Heart left ventricle (tissue), 16 donors: ENCODE data around the gene CLSTN3. TPM values are rescaled to one million over a fixed set of nuclear protein-coding genes. Genes with fewer than 3 reads are reported as not detected.

Experiments used
- ATAC-seq, 4 donors: fragments of 200-7000 bp; cut with Tn5 transposase; one replicate each; pipeline ENCODE4 v1.9.1; 2020 to 2022; ENCODE audit warnings: moderate library complexity in 4 of 4, mild to moderate bottlenecking in 3 of 4, moderate number of reproducible peaks in 1 of 4
- DNase-seq, 5 donors: peaks; one replicate each; pipeline ENCODE4 v3.0.0-alpha.2; 2020
- H3K27ac ChIP-seq, 12 donors: fragments of 200-600 bp; sonication (generic) in 4 of 12; one replicate each; pipeline versions ENCODE4 v1.5.0 to v1.8.0; 2016 to 2022; ENCODE audit warnings: mild to moderate bottlenecking in 2 of 12
- H3K27me3 ChIP-seq, 9 donors: fragments of 200-600 bp; sonication (generic) in 2 of 9; one replicate each; pipeline versions ENCODE4 v1.5.1 to v1.8.0; 2016 to 2022; ENCODE audit warnings: mild to moderate bottlenecking in 3 of 9
- H3K36me3 ChIP-seq, 9 donors: fragments of 200-600 bp; sonication (generic) in 2 of 9; one replicate each; pipeline versions ENCODE4 v1.5.0 to v1.8.0; 2018 to 2022; ENCODE audit warnings: mild to moderate bottlenecking in 2 of 9
- H3K4me1 ChIP-seq, 12 donors: fragments of 200-600 bp; sonication (generic) in 4 of 12; one replicate each; pipeline versions ENCODE4 v1.5.0 to v1.8.0; 2016 to 2022; ENCODE audit warnings: mild to moderate bottlenecking in 3 of 12
- H3K4me3 ChIP-seq, 12 donors: fragments of 200-600 bp; sonication (generic) in 4 of 12; one replicate each; pipeline versions ENCODE4 v1.5.0 to v1.8.0; 2017 to 2022; ENCODE audit warnings: mild to moderate bottlenecking in 9 of 12, moderate library complexity in 4 of 12
- H3K9me3 ChIP-seq, 12 donors: fragments of 200-600 bp; sonication (generic) in 4 of 12; one replicate each; pipeline versions ENCODE4 v1.5.0 to v1.8.0; 2016 to 2022; ENCODE audit warnings: mild to moderate bottlenecking in 1 of 12
- POLR2A ChIP-seq, 2 donors: fragments of 450-650 bp; IDR thresholded peaks; one replicate each; pipeline ENCODE4 v1.6.1; 2017; ENCODE audit warnings: antibody characterized with exemption in 2 of 2, mild to moderate bottlenecking in 2 of 2, moderate library complexity in 2 of 2
- WGBS, 4 donors: extraction: QIAGEN DNeasy Blood & Tissue Kit in 2 of 4; methylation state at CpG; one replicate each; pipeline versions ENCODE4 v1.1.5 to v1.1.7; 2013 to 2018; 5-methylcytosine and 5-hydroxymethylcytosine counted together
- intact Hi-C, 10 donors: fragments of 100-400 bp; cut with DNase I; formaldehyde crosslinking; loops; one replicate each; pipeline versions ENCODE4 v1.11.1 to v1.14.2; 2022
- polyA plus RNA-seq, 2 donors: library from polyadenylated mRNA; stranded (reverse); fragments of 200-250 nt; gene quantifications; one replicate each; pipeline ENCODE4 v1.2.3, GENCODE V29; 2013
- total RNA-seq, 9 donors: library from RNA; depleted of rRNA in 2 of 9; stranded (reverse); fragments of >200 nt in 2 of 9; fragmentation: NEBNext Ultra II Directional in 3 of 9; extraction: Animal tissue kit (Norgen Biotek cat#: 25700) in 3 of 9; gene quantifications; one replicate each; pipeline versions ENCODE4 v1.1.0 to v1.2.4, GENCODE V29; 2016 to 2023
- TF ChIP-seq, protein P1 (sequence below), 12 donors: fragments of 200-600 bp; sonication (generic) in 4 of 12; IDR thresholded peaks; one replicate each; pipeline versions ENCODE4 v1.5.0 to v1.8.0; 2018 to 2022; ENCODE audit warnings: antibody characterized with exemption in 12 of 12, mild to moderate bottlenecking in 5 of 12
- donor health status: ischemic (EF 13 %, LVEDD 7.1; RV severe dilation, severe dysfunction).
- donor health status: healthy with polysubstance abuse.
- donor health status: DM: no; HTN: yes; CAD: no.
- donor health status: DM: no; HTN: no; CAD: no.
- donor health status: ischemic (EF 25% LVEDD 6.9; RV normal size, moderate dysfunction).
- donor health status: ischemic (EF 25% LVEDD 5.7; RV mildly dilated, moderate dysfunction).
- donor health status: healthy.
- donor health status: DM: yes; HTN: yes; CAD: no.
- donor health status: ischemic (EF 35%, LVEDD 5.7; RV mildly dilated, moderate dysfunction).
- donor health status: nonischemic (EF 11% LVEDD 7.7; RV severe dilation, severe dysfunction).
- donor health status: DM: yes; HTN: yes; CAD: no.
- donor health status: PGD.
- donor health status: ischemic (EF 29% LVEDD 5.4; RV normal size, mild dysfunction).
- donor health status: nonischemic (EF 23%, LVEDD 6.1; RV moderate dilation, normal function).

The CLSTN3 gene
- total and polyA plus RNA-seq, 11 donors = 3.1 to 18.7 (median 4.1) TPM

DNA sequence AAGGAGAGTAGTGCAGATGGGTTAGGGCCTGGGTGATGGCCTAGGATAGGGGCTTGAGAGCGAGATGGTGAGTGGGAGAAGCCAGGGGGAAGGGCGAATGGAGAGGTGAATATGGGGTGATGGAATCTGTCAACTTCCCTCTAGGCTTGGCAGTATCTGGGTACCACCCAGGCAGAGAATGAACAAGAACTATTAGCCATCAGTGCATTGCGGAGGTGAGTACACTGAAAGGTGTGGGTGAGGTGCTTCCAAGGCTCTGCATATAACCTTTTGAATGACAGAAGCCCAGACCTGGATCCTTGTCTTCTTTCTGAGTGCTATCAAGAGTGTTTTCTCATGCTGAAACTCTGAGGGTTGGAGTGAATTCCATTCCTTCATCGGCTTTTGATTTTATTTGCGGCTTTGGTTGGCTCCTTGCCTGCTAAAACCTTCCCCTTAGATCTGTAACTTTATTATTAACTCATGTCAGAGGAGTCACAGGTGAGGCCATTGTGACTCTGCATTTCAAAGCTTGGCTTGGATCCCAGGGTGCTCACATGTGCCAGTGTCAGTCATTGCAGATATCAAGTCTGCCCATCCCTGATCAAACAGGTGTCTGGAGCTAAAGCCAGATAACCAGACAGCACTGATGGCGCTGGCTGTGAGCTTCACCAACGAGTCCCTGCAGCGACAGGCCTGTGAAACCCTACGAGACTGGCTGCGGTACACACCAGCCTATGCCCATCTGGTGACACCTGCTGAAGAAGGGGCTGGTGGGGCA is 77.9 kb downstream of the CLSTN3 start:
- no peak overlapping the region for H3K27ac ChIP-seq
- no peaks in the 10 kb centered on the region for H3K27me3 ChIP-seq
- peaks cover 0 to 10% (median 0%) of the 10 kb centered on the region in 12 donors for H3K9me3 ChIP-seq
- H3K4me3 ChIP-seq = no peak overlapping the region
- no peaks in the 10 kb centered on the region for H3K4me1 ChIP-seq
- intact Hi-C loops = no loop called here
- H3K36me3 ChIP-seq = peaks cover 5 to 90% (median 87%) of the 10 kb centered on the region in 9 donors
- WGBS, 4 donors = 95 to 98% (median 97%) methylated on average over 7 to 10 of the region's 10 CpGs
- no peak for DNase-seq
- TF ChIP-seq POLR2A (IDR thresholded peaks at IDR 0.05) = no peak
- TF ChIP-seq, protein P1, sequence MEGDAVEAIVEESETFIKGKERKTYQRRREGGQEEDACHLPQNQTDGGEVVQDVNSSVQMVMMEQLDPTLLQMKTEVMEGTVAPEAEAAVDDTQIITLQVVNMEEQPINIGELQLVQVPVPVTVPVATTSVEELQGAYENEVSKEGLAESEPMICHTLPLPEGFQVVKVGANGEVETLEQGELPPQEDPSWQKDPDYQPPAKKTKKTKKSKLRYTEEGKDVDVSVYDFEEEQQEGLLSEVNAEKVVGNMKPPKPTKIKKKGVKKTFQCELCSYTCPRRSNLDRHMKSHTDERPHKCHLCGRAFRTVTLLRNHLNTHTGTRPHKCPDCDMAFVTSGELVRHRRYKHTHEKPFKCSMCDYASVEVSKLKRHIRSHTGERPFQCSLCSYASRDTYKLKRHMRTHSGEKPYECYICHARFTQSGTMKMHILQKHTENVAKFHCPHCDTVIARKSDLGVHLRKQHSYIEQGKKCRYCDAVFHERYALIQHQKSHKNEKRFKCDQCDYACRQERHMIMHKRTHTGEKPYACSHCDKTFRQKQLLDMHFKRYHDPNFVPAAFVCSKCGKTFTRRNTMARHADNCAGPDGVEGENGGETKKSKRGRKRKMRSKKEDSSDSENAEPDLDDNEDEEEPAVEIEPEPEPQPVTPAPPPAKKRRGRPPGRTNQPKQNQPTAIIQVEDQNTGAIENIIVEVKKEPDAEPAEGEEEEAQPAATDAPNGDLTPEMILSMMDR (IDR thresholded peaks at IDR 0.05) = no peak
- ATAC-seq = no peak

Other genes with a start within 250 kb of the CLSTN3 start
- gene LRRC23, start 225.5 kb upstream of the CLSTN3 start, total RNA-seq = 10 to 100 TPM in 5 of 9 donors, 1 to 10 TPM in 4; 8.2 to 15.1 (median 10.3) TPM
- 10 to 100 TPM; 14.8 to 15.3 TPM for gene LRRC23, start 225.5 kb upstream of the CLSTN3 start, polyA plus RNA-seq
- 10 to 100 TPM in 6 of 9 donors, 1 to 10 TPM in 3; 4.6 to 30.9 (median 11.6) TPM for gene ENO2, start 215.8 kb upstream of the CLSTN3 start, total RNA-seq
- 10 to 100 TPM; 10.4 to 22.1 TPM for gene ENO2, start 215.8 kb upstream of the CLSTN3 start, polyA plus RNA-seq
- gene ATN1, start 202.4 kb upstream of the CLSTN3 start, total RNA-seq = 10 to 100 TPM; 38.4 to 82.9 (median 67.2) TPM
- gene ATN1, start 202.4 kb upstream of the CLSTN3 start, polyA plus RNA-seq = 10 to 100 TPM; 61.3 to 65.6 TPM
- not detected for gene RNU7-1, start 186.6 kb upstream of the CLSTN3 start, total RNA-seq
- not detected for gene RNU7-1, start 186.6 kb upstream of the CLSTN3 start, polyA plus RNA-seq
- 100 to 1,000 TPM; 108 to 394 (median 167) TPM for gene C12orf57, start 186.3 kb upstream of the CLSTN3 start, total RNA-seq
- 100 to 1,000 TPM; 258 to 460 TPM for gene C12orf57, start 186.3 kb upstream of the CLSTN3 start, polyA plus RNA-seq
- gene PTPN6, start 179.0 kb upstream of the CLSTN3 start, total RNA-seq = 10 to 100 TPM in 2 of 9 donors, 1 to 10 TPM in 7; 3.5 to 63.2 (median 5.9) TPM
- 1 to 10 TPM; 6.6 to 6.7 TPM for gene PTPN6, start 179.0 kb upstream of the CLSTN3 start, polyA plus RNA-seq
- 100 to 1,000 TPM; 128 to 189 (median 152) TPM for gene PHB2, start 159.7 kb upstream of the CLSTN3 start, total RNA-seq
- 100 to 1,000 TPM; 112 to 192 TPM for gene PHB2, start 159.7 kb upstream of the CLSTN3 start, polyA plus RNA-seq
- 10 to 100 TPM; 24.2 to 43.1 (median 35.9) TPM for gene EMG1, start 159.5 kb upstream of the CLSTN3 start, total RNA-seq
- gene EMG1, start 159.5 kb upstream of the CLSTN3 start, polyA plus RNA-seq = 10 to 100 TPM; 23.0 to 38.2 TPM
- 10 to 100 TPM; 19.9 to 66.3 (median 46.8) TPM for gene LPCAT3, start 111.9 kb upstream of the CLSTN3 start, total RNA-seq
- 10 to 100 TPM; 26.9 to 43.4 TPM for gene LPCAT3, start 111.9 kb upstream of the CLSTN3 start, polyA plus RNA-seq
- 100 to 1,000 TPM in 2 of 9 donors, 10 to 100 TPM in 7; 31.9 to 247 (median 74.2) TPM for gene C1S, start 69.7 kb upstream of the CLSTN3 start, total RNA-seq
- gene C1S, start 69.7 kb upstream of the CLSTN3 start, polyA plus RNA-seq = 10 to 100 TPM; 30.1 to 36.4 TPM
- gene C1R, start 37.9 kb upstream of the CLSTN3 start, total RNA-seq = 100 to 1,000 TPM in 5 of 9 donors, 10 to 100 TPM in 4; 42.6 to 343 (median 107) TPM
- gene C1R, start 37.9 kb upstream of the CLSTN3 start, polyA plus RNA-seq = 10 to 100 TPM; 49.1 to 98.5 TPM
- 10 to 100 TPM in 3 of 9 donors, 1 to 10 TPM in 6; 5.4 to 27.1 (median 7.9) TPM for gene C1RL, start 21.2 kb upstream of the CLSTN3 start, total RNA-seq
- gene C1RL, start 21.2 kb upstream of the CLSTN3 start, polyA plus RNA-seq = 1 to 10 TPM; 7.9 to 9.8 TPM
- gene RBP5, start 1.5 kb upstream of the CLSTN3 start, total RNA-seq = 1 to 10 TPM in 1 of 9 donors, under 1 TPM in 1, not detected in 7; 0.86 to 2.1 TPM
- gene RBP5, start 1.5 kb upstream of the CLSTN3 start, polyA plus RNA-seq = under 1 TPM; 0.34 to 0.94 TPM
- gene PEX5, start 59.3 kb downstream of the CLSTN3 start, total RNA-seq = 10 to 100 TPM; 24.9 to 40.1 (median 29.9) TPM
- gene PEX5, start 59.3 kb downstream of the CLSTN3 start, polyA plus RNA-seq = 10 to 100 TPM in 1 of 2 donors, 1 to 10 TPM in 1; 9.7 to 45.9 TPM
- not detected for gene ACSM4, start 173.7 kb downstream of the CLSTN3 start, total RNA-seq
- not detected for gene ACSM4, start 173.7 kb downstream of the CLSTN3 start, polyA plus RNA-seq